Astrocyte (in vitro differentiated cells and primary cell): ENCODE data around the gene OTUD7B. TPM values are rescaled to one million over a fixed set of nuclear protein-coding genes. Genes with fewer than 3 reads are reported as not detected.

Source experiments
- DNase-seq: peaks from one replicate; pipeline ENCODE4 v3.0.0-alpha.2; 2010; ENCODE audit warnings: low read depth
- FAIRE-seq: peaks from 2 replicates; lab custom pipeline; 2011; peaks lifted over from hg19 to GRCh38; lab: Jason Lieb, UNC
- H2AFZ ChIP-seq: 2 replicates; pipeline ENCODE4 v1.6.0; 2012; ENCODE audit warnings: low read depth, low read length, inconsistent platforms
- H3K27ac ChIP-seq: 2 replicates; pipeline ENCODE4 v1.5.1; 2011; ENCODE audit warnings: low read depth, low read length, inconsistent platforms
- H3K27me3 ChIP-seq: 2 replicates; pipeline ENCODE4 v1.6.0; 2011; ENCODE audit warnings: low read length, inconsistent platforms; ENCODE audit not compliant: insufficient read depth
- H3K36me3 ChIP-seq: 2 replicates; pipeline ENCODE4 v1.5.1; 2011; ENCODE audit warnings: low read length, inconsistent platforms; ENCODE audit not compliant: insufficient read depth
- H3K4me1 ChIP-seq: 2 replicates; pipeline ENCODE4 v1.5.1; 2011; ENCODE audit warnings: low read length, inconsistent platforms; ENCODE audit not compliant: insufficient read depth
- H3K4me2 ChIP-seq: 2 replicates; pipeline ENCODE4 v1.6.0; 2012; ENCODE audit warnings: low read length, inconsistent platforms
- H3K4me3 ChIP-seq: 2 replicates; pipeline ENCODE4 v1.5.1; 2011; ENCODE audit warnings: low read depth, mild to moderate bottlenecking, low read length, inconsistent platforms; ENCODE audit not compliant: insufficient read depth
- H3K79me2 ChIP-seq: 2 replicates; pipeline ENCODE4 v1.6.0; 2012; ENCODE audit warnings: mild to moderate bottlenecking, low read length, inconsistent platforms; ENCODE audit not compliant: insufficient read depth
- H3K9ac ChIP-seq: 2 replicates; pipeline ENCODE4 v1.6.0; 2012; ENCODE audit warnings: mild to moderate bottlenecking, low read length, inconsistent platforms
- H3K9me3 ChIP-seq: 2 replicates; pipeline ENCODE4 v1.5.1; 2012; ENCODE audit warnings: low read depth, mild to moderate bottlenecking, low read length, inconsistent platforms; ENCODE audit not compliant: insufficient read depth
- H4K20me1 ChIP-seq: 2 replicates; pipeline ENCODE4 v1.6.0; 2012; ENCODE audit warnings: low read length, inconsistent platforms; ENCODE audit not compliant: insufficient read depth
- H3K27ac Mint-ChIP-seq: one replicate; pipeline ENCODE4 v1.8.0; 2021; ENCODE audit warnings: mild to moderate bottlenecking, mixed read lengths; ENCODE audit not compliant: unreplicated experiment
- H3K27me3 Mint-ChIP-seq: one replicate; pipeline ENCODE4 v1.8.0; 2021; ENCODE audit warnings: low read depth, mixed read lengths; ENCODE audit not compliant: unreplicated experiment
- H3K36me3 Mint-ChIP-seq: one replicate; pipeline ENCODE4 v1.8.0; 2021; ENCODE audit warnings: low read depth, mixed read lengths; ENCODE audit not compliant: unreplicated experiment
- H3K4me1 Mint-ChIP-seq: one replicate; pipeline ENCODE4 v1.8.0; 2021; ENCODE audit warnings: low read depth, mixed read lengths; ENCODE audit not compliant: unreplicated experiment
- H3K4me3 Mint-ChIP-seq: one replicate; pipeline ENCODE4 v1.8.0; 2021; ENCODE audit warnings: mild to moderate bottlenecking, moderate library complexity, mixed read lengths; ENCODE audit not compliant: unreplicated experiment
- H3K9me3 Mint-ChIP-seq: one replicate; pipeline ENCODE4 v1.8.0; 2021; ENCODE audit warnings: mild to moderate bottlenecking, mixed read lengths; ENCODE audit not compliant: unreplicated experiment
- CTCF ChIP-seq: IDR thresholded peaks from 2 replicates; pipeline ENCODE4 v1.5.1; 2011; ENCODE audit warnings: low read depth, mild to moderate bottlenecking, inconsistent platforms, low read length, moderate library complexity; ENCODE audit not compliant: insufficient read depth
- EZH2 ChIP-seq: IDR thresholded peaks from 2 replicates; pipeline ENCODE4 v1.6.1; 2012; ENCODE audit warnings: mild to moderate bottlenecking, low read length, inconsistent platforms; ENCODE audit not compliant: insufficient read depth
- total RNA-seq: library from RNA; stranded (reverse); gene quantifications from 2 replicates; pipeline ENCODE4 v1.2.1, GENCODE V29; 2021

Gene OTUD7B
- total RNA-seq, 1 donor from 2014 or later, result 33.1 TPM

- Histone ChIP-seq H3K4me3 (peak overlapping the region; percentile 84), H3K4me2 (peak overlapping the region; percentile 92), H3K9me3 (no peaks in the 10 kb centered on the region), H3K27me3 (no peaks in the 10 kb centered on the region), H4K20me1 (peaks cover 37% of the 10 kb centered on the region), H2AFZ (peak overlapping the region; percentile 66), H3K4me1 (peaks cover 31% of the 10 kb centered on the region), H3K27ac (peak overlapping the region; percentile 88), H3K36me3 (peaks cover 39% of the 10 kb centered on the region), H3K79me2 (peaks cover 34% of the 10 kb centered on the region), H3K9ac (peak overlapping the region; percentile 93)
- peaks cover 38% of the 10 kb centered on the region for H3K36me3 Mint-ChIP-seq
- FAIRE-seq (no peak), DNase-seq (no peak)
- H3K4me3 Mint-ChIP-seq, result peak overlapping the region; percentile 100
- H3K4me1 Mint-ChIP-seq, result peaks cover 32% of the 10 kb centered on the region
- H3K27me3 Mint-ChIP-seq, result no peaks in the 10 kb centered on the region
- H3K9me3 Mint-ChIP-seq, result peaks cover 2% of the 10 kb centered on the region
- TF ChIP-seq EZH2 (no peak), CTCF (no peak)
- peak overlapping the region; percentile 98 for H3K27ac Mint-ChIP-seq
Measured at GRCh38 chr1:149927056-149927562, 83.4 kb downstream of the OTUD7B start.

GRCh38 chr1:149926296-149926695 is 84.2 kb downstream of the OTUD7B start:
- DNase-seq (no peak), FAIRE-seq (no peak)
- no peak for TF ChIP-seq EZH2
- TF ChIP-seq CTCF, result no peak
- H3K27me3 ChIP-seq, result no peaks in the 10 kb centered on the region
- H4K20me1 ChIP-seq, result peaks cover 37% of the 10 kb centered on the region
- no peaks in the 10 kb centered on the region for H3K9me3 ChIP-seq
- H3K4me2 ChIP-seq, result peak overlapping the region; percentile 92
- peaks cover 2% of the 10 kb centered on the region for H3K9me3 Mint-ChIP-seq
- H3K36me3 Mint-ChIP-seq, result peaks cover 36% of the 10 kb centered on the region
- H3K9ac ChIP-seq, result peak overlapping the region; percentile 93
- peaks cover 24% of the 10 kb centered on the region for H3K4me1 ChIP-seq
- peaks cover 30% of the 10 kb centered on the region for H3K4me1 Mint-ChIP-seq
- no peak overlapping the region for H2AFZ ChIP-seq
- peak overlapping the region; percentile 84 for H3K4me3 ChIP-seq
- H3K4me3 Mint-ChIP-seq, result peak overlapping the region; percentile 100
- peak overlapping the region; percentile 63 for H3K27ac Mint-ChIP-seq
- no peaks in the 10 kb centered on the region for H3K27me3 Mint-ChIP-seq
- H3K36me3 ChIP-seq, result peaks cover 44% of the 10 kb centered on the region
- H3K27ac ChIP-seq, result no peak overlapping the region
- peaks cover 34% of the 10 kb centered on the region for H3K79me2 ChIP-seq

DNA sequence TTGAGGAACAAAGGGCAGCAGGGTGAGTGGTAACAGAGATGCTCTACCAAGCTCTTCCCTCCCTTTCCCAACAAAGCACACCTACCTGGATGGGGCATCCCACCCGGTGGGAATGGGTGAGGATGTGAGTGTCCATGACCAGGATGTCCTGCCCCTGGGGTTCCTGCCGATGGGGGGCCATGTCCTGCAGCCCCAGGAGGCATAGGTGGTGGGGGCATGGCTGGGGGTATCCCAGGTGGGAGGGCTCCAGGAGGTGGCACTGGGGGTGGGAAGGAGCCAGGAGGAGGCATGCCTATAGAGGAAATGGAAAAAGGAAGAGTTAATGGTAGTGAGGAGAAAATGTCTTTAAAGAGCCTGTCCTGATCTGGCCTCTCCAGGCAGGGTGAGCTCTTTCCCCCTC is 84.8 kb downstream of the OTUD7B start:
- FAIRE-seq, result no peak
- Histone ChIP-seq H3K9ac (no peak overlapping the region), H2AFZ (no peak overlapping the region), H3K27me3 (no peaks in the 10 kb centered on the region), H3K4me1 (peaks cover 21% of the 10 kb centered on the region), H3K4me3 (no peak overlapping the region), H3K9me3 (no peaks in the 10 kb centered on the region), H3K36me3 (peaks cover 44% of the 10 kb centered on the region), H3K79me2 (peaks cover 34% of the 10 kb centered on the region), H4K20me1 (peaks cover 37% of the 10 kb centered on the region), H3K27ac (no peak overlapping the region), H3K4me2 (peak overlapping the region; percentile 92)
- peaks cover 28% of the 10 kb centered on the region for H3K4me1 Mint-ChIP-seq
- TF ChIP-seq CTCF, result no peak
- no peak for TF ChIP-seq EZH2
- H3K27ac Mint-ChIP-seq, result peak overlapping the region; percentile 63
- no peak for DNase-seq
- H3K4me3 Mint-ChIP-seq, result peak overlapping the region; percentile 100
- H3K27me3 Mint-ChIP-seq, result no peaks in the 10 kb centered on the region
- peaks cover 32% of the 10 kb centered on the region for H3K36me3 Mint-ChIP-seq
- peaks cover 2% of the 10 kb centered on the region for H3K9me3 Mint-ChIP-seq
